ENCODE results near the gene MAGOH.

GRCh38 chr1:53256511-53257453 lies 18.5 kb upstream of the MAGOH start:
- TF ChIP-seq, protein P1, sequence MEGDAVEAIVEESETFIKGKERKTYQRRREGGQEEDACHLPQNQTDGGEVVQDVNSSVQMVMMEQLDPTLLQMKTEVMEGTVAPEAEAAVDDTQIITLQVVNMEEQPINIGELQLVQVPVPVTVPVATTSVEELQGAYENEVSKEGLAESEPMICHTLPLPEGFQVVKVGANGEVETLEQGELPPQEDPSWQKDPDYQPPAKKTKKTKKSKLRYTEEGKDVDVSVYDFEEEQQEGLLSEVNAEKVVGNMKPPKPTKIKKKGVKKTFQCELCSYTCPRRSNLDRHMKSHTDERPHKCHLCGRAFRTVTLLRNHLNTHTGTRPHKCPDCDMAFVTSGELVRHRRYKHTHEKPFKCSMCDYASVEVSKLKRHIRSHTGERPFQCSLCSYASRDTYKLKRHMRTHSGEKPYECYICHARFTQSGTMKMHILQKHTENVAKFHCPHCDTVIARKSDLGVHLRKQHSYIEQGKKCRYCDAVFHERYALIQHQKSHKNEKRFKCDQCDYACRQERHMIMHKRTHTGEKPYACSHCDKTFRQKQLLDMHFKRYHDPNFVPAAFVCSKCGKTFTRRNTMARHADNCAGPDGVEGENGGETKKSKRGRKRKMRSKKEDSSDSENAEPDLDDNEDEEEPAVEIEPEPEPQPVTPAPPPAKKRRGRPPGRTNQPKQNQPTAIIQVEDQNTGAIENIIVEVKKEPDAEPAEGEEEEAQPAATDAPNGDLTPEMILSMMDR (IDR thresholded peaks at IDR 0.05): no peak
- no peak for TF ChIP-seq POLR2A (IDR thresholded peaks at IDR 0.05)
